GM18909 (cell line): ENCODE data around the gene HHIPL1.
A peak's percentile ranks its signal among the peaks of the same experiment; 100 is the strongest.

Source experiments
- ATAC-seq: cut with Tn5 transposase; IDR thresholded peaks from one replicate; pipeline ENCODE4 v1.9.1; 2021; ENCODE audit warnings: mild to moderate bottlenecking; ENCODE audit not compliant: unreplicated experiment, poor library complexity

The HHIPL1 gene

GRCh38 chr14:99704037-99704436 lies 59.1 kb downstream of the HHIPL1 start:
- ATAC-seq, result no peak

DNA sequence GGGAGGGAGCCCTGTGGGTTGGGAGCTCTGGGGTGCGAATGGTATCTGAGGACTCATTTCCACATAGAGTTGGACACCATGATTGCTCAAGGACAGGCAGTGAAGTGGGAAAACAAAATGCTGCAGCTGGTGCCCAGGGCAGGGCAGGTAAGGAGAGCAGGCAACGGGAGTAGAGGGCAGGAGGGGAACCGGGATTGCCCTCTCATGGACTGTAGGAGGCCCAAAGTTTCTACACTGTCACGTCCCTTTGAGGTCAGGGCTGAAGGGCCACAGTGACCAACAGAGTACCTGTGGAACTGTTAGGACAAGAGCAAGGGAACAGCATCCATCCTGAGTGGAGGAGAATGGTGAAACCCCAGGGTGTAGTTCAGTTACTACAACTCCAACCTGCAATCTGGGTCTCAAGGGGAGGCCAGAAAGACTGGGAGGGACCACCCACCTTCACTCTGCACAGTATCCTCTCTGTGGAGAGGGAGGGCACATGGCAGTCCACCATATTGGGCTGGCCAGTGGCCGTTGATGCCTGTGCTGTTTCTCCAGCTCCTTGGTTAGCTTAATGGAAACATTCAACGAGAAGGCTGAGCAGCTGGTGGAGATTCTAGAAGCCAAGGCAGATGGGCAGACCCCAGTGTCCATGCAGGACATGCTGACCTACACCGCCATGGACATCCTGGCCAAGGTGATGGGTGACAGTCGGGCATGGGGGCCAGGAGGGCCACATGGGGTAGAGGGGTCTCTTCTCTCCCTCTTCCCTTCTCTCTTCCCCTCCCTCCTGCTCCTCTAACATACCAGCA lies 61.4 kb downstream of the HHIPL1 start:
- no peak for ATAC-seq

DNA sequence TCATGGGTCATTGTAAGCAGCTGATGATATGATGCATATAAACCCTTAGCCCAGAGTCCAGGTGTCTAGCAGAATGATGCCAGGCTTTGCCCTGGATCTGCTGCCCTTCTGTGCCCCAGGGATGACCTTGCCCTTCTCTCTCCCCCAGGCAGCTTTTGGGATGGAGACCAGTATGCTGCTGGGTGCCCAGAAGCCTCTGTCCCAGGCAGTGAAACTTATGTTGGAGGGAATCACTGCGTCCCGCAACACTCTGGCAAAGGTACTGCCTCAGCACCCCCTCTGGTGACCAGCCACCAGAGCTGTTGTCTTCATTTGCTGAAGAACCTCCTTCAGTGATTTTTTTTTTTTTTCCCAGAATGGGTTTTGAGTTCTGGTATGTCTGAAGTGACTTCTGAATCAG lies 62.5 kb downstream of the HHIPL1 start:
- ATAC-seq, result no peak

DNA sequence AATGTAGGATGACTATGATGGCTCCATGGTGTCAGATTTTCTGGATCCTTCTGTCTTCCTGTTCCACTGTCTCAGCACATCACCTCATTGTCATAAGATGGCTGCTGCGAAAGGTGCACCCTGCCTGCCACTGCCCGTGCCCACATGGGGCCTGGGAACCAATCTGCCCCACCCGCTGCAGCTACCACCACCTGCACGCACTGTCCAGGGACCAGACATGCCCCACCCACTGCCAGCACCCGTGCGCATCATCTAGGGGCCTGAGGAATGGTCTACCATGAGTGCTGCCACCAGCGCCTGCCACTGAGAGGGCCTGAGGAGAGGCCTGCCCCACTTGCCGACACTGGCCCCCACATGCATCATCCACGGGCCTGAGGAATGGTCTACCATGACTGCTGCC lies 63.0 kb downstream of the HHIPL1 start:
- ATAC-seq, result no peak

- ATAC-seq, result no peak
Measured at GRCh38 chr14:99708449-99708848, 63.5 kb downstream of the HHIPL1 start.

DNA sequence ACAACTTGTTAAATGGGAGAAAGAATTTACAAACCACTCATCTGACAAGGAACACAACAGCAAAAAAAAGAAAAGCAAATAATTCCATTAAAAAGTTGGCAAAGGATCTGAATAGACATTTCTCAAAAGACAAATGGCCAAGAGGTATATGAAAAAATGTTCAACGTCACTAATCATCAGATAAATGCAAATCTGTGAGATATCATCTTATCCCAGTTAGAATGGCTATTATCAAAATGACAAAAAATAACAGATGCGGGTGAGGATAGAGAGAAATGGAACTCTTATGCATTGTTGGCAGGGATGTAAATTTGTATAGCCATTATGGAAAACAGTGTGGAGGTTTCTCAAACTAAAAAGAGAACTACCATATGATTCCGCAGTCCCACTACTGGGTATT lies 69.0 kb downstream of the HHIPL1 start:
- ATAC-seq, result no peak

GRCh38 chr14:99715266-99716000 lies 70.5 kb downstream of the HHIPL1 start:
- no peak for ATAC-seq

DNA sequence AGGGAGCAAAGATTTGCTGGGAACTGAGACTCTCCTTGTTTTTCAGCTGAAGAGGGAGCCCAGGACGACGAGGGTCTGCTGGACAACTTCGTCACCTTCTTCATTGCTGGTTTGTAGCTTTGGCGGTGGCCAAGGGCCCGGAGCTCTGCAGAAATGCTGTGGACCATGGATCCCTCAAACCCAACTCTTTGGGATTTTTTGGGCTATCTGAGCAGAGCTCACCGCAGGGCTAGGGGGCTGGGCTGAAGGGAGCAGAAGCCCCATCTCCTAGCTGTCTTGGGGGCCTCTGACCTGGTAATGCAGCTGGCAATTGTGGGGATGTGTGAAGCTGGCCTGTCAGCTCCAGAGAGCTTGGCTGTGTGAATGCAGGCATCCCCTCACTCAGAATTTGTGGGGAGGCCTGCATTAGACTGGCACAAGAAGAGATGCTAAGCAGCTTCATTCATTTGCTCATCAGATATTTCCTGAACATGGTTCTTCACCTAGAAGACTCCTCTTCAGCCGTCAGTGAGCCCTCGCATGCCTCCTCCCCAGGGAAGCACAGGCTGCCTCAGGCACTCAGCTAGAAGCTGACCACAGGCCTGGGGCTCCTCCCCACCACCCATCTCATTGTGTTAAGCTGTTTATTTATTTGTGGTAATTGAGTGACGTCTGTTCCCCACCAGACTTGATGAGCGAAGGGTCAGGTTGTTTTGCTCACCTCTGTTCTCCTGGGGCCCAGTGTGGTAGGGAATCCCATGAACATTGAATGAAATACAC lies 71.3 kb downstream of the HHIPL1 start:
- ATAC-seq, result no peak

- no peak for ATAC-seq
Measured at GRCh38 chr14:99716850-99717681, 72.1 kb downstream of the HHIPL1 start.

DNA sequence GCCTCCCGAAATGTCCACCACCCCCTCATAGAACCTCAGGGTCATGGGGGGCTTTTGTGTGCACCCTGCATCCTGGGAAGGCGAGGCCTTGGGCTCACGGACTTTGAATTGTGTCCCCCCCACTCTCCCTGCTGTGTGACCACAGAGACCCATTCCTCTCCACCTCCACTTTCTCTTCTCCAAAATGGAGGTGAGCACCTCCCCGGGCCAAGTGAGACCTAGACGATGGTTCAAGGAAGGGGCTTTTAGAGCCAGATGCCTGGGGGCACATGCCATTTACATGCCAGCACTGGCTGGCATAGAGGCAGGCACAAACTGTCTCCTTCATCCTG lies 72.7 kb downstream of the HHIPL1 start:
- no peak for ATAC-seq

GRCh38 chr14:99718031-99718810 lies 73.3 kb downstream of the HHIPL1 start:
- peak; percentile 90 for ATAC-seq

GRCh38 chr14:99718811-99719192 lies 73.9 kb downstream of the HHIPL1 start:
- peak; percentile 47 for ATAC-seq

DNA sequence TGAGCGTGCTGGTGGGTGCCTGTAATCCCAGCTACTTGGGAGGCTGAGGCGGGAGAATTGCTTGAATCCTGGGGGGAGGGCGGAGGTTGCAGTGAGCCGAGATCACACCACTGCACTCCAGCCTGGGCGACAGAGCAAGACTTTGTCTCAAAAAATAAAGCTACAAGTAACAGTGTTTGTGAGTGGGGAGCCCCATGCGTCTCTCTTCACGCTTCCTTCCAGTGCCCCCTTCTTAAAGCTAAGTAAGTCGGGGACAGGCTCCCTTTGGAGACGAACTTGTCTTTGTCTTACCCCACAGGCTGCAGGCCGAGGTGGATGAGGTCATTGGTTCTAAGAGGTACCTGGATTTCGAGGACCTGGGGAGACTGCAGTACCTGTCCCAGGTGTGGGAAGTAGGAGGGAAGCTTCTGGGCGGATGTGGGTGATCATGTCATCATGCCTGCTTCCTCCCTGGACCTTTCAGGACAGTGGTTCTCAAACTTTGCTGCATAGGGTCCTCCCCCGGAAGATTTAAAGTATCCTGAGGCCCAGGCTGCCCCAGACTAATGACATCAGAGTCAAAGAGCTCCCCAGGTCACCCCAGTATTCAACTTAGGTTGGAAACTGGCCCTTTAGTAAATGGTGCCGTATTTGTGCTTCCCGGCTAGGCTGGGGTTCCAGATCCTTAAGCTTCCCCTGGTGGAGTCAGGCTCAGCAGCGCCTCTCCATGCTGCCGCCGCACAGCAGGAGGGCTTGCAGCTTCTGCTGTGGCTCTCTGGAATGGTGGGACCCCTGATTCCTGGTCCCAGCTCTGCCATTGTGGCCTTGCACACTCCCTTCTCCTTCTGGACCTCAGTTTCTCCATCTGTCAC lies 76.2 kb downstream of the HHIPL1 start:
- no peak for ATAC-seq

DNA sequence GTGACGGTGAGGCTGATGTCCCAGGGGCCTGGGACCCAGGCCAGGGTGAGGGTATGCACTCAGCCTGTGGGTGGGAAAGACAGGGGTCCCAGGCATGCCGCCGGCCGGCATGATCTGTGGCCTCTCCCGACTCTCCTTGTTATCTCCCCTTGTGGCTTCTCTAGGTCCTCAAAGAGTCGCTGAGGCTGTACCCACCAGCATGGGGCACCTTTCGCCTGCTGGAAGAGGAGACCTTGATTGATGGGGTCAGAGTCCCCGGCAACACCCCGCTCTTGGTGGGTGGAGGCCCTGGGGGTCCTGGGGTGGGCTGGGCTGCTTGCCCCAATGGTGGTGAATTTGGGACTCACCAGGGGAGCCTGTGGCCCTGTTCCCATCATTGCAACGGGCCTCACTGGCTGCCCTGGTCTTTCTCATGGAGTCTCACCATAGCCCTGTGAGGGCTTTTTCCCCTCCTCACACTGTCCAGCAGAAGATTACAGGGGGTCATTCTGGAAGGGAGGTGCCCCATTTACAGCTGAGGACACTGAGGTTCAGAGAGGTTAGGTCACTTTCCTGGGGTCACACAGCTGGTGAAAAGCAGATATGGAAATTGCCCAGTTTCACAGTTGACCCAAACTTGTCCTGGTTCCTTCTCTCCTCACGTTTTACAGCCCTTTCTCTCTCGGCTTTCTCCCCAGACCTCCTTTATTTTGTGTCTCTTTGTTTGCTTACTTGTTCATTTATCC lies 77.0 kb downstream of the HHIPL1 start:
- no peak for ATAC-seq

- ATAC-seq, result no peak
Measured at GRCh38 chr14:99722741-99723140, 77.8 kb downstream of the HHIPL1 start.

DNA sequence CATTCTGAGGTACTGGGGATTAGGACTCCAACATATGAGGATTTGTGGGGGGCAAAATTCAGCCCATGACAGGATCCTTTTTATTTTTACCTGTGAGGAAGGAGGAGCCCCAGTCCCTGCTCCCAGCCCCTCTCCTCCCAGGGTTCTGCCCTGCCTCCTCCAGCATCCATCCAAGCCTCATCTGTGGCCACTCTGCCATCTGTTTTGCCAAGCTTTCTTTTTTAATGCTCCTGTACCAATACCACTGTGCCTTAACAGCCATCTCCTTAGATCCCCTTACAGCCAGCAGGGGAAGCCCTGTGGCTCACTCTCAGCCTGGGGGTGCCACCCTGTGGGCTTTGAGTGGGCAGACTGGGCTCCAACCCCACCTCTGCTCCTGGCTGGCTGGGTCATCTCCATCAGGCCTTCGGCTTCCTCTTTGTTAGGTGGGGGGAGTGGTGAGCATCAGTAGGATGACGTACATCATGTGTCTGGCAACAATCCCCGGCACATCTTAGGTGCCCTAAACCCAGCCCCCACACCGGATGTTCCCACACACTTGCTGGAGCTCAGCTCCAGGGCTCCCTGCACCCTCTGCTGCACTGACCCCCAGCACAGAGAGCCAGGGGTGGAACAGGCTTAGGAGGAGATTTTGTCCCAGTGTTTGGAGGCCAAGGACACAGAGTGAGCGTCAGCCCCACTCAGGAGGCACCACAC lies 79.4 kb downstream of the HHIPL1 start:
- no peak for ATAC-seq

DNA sequence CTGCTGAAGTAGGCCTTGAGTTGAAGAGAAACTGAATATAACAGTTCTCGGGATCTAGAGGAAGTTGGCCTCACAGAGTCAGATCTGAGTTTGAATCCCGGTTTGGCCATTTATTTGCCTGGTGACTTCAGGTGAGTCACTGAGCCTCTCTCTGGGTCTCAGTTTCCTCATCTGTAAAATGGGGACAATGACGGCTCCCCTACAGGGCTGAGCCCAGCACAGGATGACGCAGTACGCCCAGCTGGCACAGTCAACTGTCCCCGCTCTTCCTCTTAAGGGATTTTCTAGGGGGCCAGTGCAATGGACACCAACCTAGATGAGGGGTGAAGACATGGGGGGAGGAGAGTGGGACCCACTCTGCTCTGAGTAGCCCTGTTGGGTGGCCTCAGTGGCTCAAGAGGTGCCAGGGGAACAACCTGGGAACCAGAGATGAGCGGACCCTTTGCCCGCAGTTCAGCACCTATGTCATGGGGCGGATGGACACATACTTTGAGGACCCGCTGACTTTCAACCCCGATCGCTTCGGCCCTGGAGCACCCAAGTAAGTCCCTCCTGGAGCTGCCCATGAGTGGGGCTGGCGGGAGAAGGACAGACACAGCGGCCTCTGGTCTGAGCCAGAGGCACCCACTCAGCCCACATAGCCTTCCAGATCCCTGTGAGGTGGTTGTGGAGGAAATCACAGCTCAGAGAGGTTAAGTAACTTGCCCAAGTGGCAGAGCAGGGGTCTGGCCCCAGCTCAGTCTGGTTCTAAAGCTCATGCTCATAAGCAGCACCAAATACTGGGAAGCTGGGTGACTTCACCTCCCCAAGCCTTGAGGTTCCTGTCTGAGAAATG lies 80.2 kb downstream of the HHIPL1 start:
- no peak for ATAC-seq
